NAMALWA (cell line): ENCODE data around the gene GSG1.

Source experiments
- DNase-seq: peaks from one replicate; pipeline ENCODE4 v3.0.0-alpha.2; 2015; ENCODE audit warnings: low spot score

GSG1 gene

GRCh38 chr12:13103391-13104033, at the start of gene GSG1:
Gene GSG1, minus strand, starts transcription at chr12:13103667. Its CDS starts 155 bp downstream, at chr12:13103512.
- DNase-seq: no peak

GRCh38 chr12:13153180-13153579, 49.7 kb upstream of the GSG1 start:
- no peak for DNase-seq

DNA sequence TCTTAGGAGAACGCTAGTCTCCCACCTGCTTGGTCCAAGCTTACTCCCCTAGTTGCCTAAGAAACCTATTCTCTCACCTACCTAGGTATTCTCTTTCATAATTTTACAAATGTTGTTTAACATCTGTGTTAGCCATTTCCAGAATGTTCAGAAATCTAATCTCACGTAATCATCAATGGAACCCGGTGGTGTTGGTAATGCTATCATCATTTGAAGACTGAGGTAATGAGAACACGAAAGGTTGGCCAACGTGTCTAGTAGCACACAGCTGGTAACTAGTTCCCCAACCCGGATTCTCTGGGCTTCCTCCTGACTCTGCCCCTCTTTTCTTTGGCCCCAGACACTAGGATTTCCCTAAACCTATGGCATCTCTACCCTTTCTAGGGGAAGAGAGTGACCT, 49.3 kb upstream of the GSG1 start:
- DNase-seq: no peak

DNA sequence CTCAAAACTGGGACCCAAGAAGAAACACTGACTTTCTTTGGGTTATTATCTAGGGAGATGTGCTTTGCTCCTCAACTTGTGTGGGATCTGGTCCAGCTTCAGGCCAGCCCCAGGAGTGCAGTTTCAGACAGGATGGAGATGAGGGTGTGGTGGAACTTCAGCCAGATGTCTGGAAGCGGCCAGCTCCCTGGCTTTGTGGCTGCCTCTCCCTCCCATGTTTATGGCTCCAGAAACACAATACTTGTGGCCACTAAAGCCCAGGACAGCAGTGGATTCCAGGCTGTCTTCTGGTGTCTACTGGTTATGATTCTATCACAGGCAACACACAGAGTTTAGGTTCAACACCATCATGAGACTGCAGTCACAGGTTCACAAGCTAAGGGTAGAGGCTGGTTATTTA, 48.8 kb upstream of the GSG1 start:
- no peak for DNase-seq

GRCh38 chr12:13149411-13149810, 45.9 kb upstream of the GSG1 start:
- no peak for DNase-seq

- no peak for DNase-seq
Measured at GRCh38 chr12:13148485-13148847, 45.0 kb upstream of the GSG1 start.

DNA sequence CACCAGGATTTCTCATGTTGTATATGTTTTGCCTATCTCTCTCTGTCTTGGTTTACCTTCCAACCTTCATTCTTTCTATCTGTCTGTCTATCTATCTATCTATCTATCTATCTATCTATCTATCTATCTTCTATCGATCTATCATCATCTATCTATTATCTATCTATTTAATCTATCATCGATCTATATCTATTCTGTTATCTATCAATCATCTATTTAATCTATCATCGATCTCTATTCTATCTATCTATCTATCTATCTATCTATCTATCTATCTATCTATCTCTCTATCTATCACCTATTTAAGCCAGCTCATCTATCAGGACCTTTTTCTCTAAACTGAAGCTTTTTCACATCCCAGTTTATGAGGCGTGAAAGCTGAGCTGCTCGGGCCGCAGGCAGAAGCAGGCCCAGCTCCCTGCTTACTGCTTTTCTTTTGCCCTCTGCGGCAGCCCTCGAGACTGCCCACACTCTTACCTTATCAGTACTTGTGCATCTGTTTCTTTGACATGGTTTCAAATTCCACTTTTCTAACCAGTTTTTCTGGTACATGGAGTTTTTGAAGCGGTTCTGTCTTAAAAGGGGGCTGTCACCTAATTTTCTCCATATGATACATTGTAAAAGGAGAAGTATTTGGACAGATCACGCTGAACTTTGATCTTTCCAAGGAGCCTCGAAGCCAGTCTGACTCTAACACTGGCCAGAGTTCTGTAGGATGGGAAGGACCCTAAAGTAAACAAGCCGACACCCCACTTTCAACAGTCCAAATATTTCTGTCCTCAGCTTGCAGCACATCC, 44.4 kb upstream of the GSG1 start:
- no peak for DNase-seq

GRCh38 chr12:13146336-13146938, 43.0 kb upstream of the GSG1 start:
- no peak for DNase-seq

- no peak for DNase-seq
Measured at GRCh38 chr12:13144266-13144828, 40.9 kb upstream of the GSG1 start.

- no peak for DNase-seq
Measured at GRCh38 chr12:13142747-13143146, 39.3 kb upstream of the GSG1 start.

- DNase-seq: no peak
Measured at GRCh38 chr12:13141686-13142085, 38.2 kb upstream of the GSG1 start.

GRCh38 chr12:13135371-13136178, 32.1 kb upstream of the GSG1 start:
- no peak for DNase-seq

- DNase-seq: no peak
Measured at GRCh38 chr12:13133886-13134285, 30.4 kb upstream of the GSG1 start.

DNA sequence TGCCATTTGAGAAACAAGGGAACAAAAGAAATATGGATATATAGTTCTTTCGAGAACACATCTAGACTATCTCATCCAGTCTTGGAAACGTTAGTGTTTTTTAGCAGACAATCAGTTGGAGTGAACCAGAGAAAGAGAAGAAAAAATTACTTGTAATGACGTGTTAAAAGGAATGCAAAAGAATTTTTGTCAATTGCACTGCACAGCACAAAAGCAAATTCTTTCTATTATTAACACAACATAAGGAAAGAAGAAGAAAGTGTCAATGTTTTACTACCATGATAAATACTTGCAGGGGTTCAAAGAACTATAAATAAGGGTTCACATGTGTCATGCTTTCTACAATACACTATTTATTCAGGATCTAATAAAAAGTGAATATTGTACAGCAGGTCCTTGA, 27.5 kb upstream of the GSG1 start:
- no peak for DNase-seq

GRCh38 chr12:13128291-13128965, 25.0 kb upstream of the GSG1 start:
- no peak for DNase-seq

DNA sequence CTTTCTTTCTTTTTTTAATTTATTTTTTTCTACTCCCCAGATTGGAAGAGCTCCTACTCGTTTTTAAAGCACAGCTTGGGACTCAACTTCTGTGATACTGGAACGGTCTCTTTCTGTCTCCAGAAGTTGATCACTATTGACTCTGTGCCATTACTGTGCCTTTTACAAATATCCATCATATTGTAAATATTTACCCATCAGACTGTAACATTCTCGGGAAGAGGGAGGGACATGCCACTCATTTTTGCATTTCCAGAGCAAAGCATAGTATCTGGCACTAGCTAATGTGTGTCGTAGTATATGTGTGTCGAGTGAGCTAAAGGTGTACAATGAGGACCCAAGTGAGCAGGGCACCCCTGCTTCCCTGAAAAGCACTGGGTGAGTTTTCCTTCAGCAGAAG, 24.0 kb upstream of the GSG1 start:
- DNase-seq: no peak

DNA sequence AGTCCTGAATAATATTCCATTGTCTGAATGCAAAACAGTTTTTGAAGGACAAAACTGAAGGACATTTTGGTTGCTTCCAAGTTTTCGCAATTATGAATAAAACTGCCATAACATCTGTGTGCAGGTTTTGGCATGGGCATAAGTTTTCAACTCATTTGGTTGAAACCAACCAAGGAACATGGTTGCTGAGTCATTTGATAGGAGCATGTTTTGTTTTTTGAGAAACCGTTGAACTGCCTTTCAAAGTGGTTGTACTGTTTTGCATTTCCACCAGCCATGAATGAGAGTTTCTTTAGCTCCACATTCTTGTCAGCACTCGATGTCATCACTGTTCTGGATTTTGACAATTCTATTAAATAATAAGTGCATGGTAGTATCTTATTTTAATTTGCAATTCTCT, 23.0 kb upstream of the GSG1 start:
- no peak for DNase-seq

GRCh38 chr12:13125996-13126395, 22.5 kb upstream of the GSG1 start:
- DNase-seq: no peak

DNA sequence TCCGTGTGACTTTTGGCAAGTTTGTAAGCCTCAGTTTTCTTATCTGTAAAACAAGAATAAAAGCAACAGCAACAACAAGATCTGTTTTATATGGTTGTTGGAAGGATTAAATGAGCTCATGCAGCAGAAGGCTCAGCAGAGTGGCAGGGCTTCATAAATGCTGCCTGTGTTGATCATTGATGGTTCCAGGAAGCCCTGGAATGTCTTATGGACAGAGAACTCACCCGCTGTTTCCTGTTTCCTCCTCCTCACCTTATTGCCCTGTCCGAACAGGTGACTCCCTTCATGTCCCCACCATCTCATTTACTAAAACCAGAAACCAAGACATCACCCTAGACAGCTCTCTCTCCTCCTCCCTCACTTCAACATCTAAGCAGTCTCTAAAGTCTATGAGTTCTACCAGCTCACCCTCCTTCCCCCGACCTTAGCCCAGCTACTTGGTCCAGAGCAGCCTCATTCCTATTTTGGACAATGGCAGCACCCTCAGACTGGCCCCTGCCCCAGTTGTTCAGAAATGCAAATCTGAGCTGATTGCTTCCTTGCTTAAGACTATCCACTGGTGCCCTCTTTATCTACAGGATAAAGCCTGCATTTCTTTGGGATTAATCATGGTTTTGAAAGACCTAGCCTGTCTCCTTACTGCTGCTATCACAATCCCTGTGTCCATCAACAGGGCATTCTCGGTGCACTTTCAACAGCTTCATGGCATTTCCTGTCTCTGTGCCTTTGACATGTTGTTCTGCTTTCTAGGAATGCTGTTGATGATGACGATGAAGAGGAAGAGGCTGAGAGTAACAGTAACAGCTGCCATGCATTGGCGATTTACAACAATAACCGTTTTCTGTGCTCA, 21.4 kb upstream of the GSG1 start:
- DNase-seq: no peak

DNA sequence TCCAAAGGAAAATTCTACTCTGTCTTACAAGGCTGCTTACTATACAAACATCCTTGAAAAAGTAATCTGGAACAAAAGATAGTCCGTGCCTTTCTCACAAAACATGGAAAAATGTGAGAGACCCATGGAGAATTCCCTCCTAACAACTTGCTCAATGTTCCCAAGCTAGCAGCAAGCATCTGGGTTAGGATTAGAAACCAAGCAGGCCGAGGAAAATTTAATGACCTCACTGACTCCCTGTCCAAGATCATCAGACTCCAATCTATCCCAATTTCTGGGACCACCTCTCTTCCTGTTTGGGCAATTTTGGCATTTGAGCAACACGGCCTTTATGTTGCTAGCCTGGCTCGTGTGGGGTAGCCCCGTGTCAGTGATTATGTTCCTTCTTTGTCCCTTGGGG, 18.1 kb upstream of the GSG1 start:
- DNase-seq: no peak

- no peak for DNase-seq
Measured at GRCh38 chr12:13120413-13120812, 16.9 kb upstream of the GSG1 start.
